ENCODE measurements around the gene KIF3B. TPM values are rescaled to one million over a fixed set of nuclear protein-coding genes. Genes with fewer than 3 reads are reported as not detected.

Gene KIF3B
- total and polyA plus RNA-seq, 10 of the 15 experiments (the other 5 are each of a cell fraction or from before 2014, with no cell fraction given) = 7.4 to 37.3 (median 25.9) TPM

DNA sequence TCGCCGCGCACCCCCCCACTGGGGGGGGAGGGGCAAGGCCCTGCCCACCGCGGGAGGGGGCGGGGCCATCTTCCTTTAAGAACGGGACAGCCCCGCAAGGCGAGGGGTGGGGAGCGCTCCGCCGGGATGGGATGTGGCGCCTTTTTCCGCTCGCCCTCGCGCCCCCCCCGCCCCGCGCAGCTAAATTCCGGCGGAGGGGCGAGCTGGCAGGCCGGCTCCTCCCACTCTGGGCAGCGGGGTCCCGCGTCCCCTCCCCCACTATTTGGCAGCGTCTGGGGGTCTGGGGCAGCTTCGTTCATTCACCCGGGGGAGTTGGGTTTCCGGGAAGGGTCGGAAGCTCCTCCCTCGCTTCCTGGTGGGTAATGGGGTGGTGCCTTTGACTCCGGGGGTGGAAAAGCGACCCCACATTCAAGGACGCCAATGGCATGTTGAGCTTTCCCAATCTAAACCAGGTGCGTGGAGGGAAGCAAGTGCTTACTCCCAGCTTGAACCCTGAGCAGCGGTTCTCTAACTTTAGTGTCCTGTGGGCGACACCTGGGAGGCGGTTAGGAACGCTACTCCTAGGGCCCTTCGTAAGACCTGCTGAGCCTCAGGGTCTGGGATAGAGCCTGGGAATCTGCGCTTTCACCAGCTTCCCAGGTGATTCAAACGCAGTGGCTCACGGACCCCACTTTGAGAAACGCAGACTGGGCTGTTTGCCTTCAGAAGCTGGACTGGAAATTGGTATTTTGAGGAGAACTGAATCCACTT is 81.6 kb downstream of the KIF3B start (continued):
- no peak for TF ChIP-seq ZZZ3 (IDR thresholded peaks at IDR 0.05; ENCODE audit: control insufficient read depth, insufficient read length, low read depth)
- TF ChIP-seq ZNF207 (IDR thresholded peaks at IDR 0.05; ENCODE audit: borderline replicate concordance) = 0 out of 2 replicates have a peak, but pooled peaks have one; percentile 35
- no peak for TF ChIP-seq TAF1 (IDR thresholded peaks at IDR 0.05; ENCODE audit: borderline replicate concordance, low read depth, low read length)
- TF ChIP-seq, protein P1, sequence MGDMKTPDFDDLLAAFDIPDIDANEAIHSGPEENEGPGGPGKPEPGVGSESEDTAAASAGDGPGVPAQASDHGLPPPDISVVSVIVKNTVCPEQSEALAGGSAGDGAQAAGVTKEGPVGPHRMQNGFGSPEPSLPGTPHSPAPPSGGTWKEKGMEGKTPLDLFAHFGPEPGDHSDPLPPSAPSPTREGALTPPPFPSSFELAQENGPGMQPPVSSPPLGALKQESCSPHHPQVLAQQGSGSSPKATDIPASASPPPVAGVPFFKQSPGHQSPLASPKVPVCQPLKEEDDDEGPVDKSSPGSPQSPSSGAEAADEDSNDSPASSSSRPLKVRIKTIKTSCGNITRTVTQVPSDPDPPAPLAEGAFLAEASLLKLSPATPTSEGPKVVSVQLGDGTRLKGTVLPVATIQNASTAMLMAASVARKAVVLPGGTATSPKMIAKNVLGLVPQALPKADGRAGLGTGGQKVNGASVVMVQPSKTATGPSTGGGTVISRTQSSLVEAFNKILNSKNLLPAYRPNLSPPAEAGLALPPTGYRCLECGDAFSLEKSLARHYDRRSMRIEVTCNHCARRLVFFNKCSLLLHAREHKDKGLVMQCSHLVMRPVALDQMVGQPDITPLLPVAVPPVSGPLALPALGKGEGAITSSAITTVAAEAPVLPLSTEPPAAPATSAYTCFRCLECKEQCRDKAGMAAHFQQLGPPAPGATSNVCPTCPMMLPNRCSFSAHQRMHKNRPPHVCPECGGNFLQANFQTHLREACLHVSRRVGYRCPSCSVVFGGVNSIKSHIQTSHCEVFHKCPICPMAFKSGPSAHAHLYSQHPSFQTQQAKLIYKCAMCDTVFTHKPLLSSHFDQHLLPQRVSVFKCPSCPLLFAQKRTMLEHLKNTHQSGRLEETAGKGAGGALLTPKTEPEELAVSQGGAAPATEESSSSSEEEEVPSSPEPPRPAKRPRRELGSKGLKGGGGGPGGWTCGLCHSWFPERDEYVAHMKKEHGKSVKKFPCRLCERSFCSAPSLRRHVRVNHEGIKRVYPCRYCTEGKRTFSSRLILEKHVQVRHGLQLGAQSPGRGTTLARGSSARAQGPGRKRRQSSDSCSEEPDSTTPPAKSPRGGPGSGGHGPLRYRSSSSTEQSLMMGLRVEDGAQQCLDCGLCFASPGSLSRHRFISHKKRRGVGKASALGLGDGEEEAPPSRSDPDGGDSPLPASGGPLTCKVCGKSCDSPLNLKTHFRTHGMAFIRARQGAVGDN (IDR thresholded peaks at IDR 0.05) = no peak
- TF ChIP-seq GATAD2B (conservative IDR thresholded peaks at IDR 0.05; ENCODE audit: low read depth) = peak; percentile 64; the same call in 1 of the 2 replicates
- TF ChIP-seq HDAC6 (IDR thresholded peaks at IDR 0.05; ENCODE audit: unreplicated experiment) = no peak
- TF ChIP-seq TARDBP (IDR thresholded peaks at IDR 0.05; ENCODE audit: borderline replicate concordance) = no peak
- no peak for TF ChIP-seq KDM1A (IDR thresholded peaks at IDR 0.05; ENCODE audit: borderline replicate concordance)
- TF ChIP-seq POU2F2 (IDR thresholded peaks at IDR 0.05; ENCODE audit: borderline replicate concordance, low read depth, low read length) = no peak
- no peak for TF ChIP-seq SIX5 (IDR thresholded peaks at IDR 0.05; ENCODE audit: low read depth, low read length, severe bottlenecking)
- no peak for TF ChIP-seq KLF5 (IDR thresholded peaks at IDR 0.05; ENCODE audit: partially characterized antibody)
- TF ChIP-seq JUNB (IDR thresholded peaks at IDR 0.05) = no peak
- TF ChIP-seq FOXM1 (IDR thresholded peaks at IDR 0.05; ENCODE audit: low read depth, low read length) = no peak
- no peak for TF ChIP-seq ZNF217 (IDR thresholded peaks at IDR 0.05)
- TF ChIP-seq CEBPB (IDR thresholded peaks at IDR 0.05; ENCODE audit: borderline replicate concordance in 1 of 2, low read depth in 2 of 2, low read length in 2 of 2) = no peak
- TF ChIP-seq, protein P2, sequence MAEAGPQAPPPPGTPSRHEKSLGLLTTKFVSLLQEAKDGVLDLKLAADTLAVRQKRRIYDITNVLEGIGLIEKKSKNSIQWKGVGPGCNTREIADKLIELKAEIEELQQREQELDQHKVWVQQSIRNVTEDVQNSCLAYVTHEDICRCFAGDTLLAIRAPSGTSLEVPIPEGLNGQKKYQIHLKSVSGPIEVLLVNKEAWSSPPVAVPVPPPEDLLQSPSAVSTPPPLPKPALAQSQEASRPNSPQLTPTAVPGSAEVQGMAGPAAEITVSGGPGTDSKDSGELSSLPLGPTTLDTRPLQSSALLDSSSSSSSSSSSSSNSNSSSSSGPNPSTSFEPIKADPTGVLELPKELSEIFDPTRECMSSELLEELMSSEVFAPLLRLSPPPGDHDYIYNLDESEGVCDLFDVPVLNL (IDR thresholded peaks at IDR 0.05; ENCODE audit: low read depth, low read length) = no peak
- no peak for TF ChIP-seq SPI1 (IDR thresholded peaks at IDR 0.05; ENCODE audit: borderline replicate concordance, insufficient read depth, low read depth, low read length)
- TF ChIP-seq RUNX3 (IDR thresholded peaks at IDR 0.05; ENCODE audit: low read length) = peak; percentile 35; the same call in 1 of the 2 replicates
- TF ChIP-seq KAT2A (conservative IDR thresholded peaks at IDR 0.05; ENCODE audit: control insufficient read depth, low read depth, low read length) = no peak
- TF ChIP-seq, protein P3, sequence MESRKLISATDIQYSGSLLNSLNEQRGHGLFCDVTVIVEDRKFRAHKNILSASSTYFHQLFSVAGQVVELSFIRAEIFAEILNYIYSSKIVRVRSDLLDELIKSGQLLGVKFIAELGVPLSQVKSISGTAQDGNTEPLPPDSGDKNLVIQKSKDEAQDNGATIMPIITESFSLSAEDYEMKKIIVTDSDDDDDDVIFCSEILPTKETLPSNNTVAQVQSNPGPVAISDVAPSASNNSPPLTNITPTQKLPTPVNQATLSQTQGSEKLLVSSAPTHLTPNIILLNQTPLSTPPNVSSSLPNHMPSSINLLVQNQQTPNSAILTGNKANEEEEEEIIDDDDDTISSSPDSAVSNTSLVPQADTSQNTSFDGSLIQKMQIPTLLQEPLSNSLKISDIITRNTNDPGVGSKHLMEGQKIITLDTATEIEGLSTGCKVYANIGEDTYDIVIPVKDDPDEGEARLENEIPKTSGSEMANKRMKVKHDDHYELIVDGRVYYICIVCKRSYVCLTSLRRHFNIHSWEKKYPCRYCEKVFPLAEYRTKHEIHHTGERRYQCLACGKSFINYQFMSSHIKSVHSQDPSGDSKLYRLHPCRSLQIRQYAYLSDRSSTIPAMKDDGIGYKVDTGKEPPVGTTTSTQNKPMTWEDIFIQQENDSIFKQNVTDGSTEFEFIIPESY (IDR thresholded peaks at IDR 0.05) = no peak
